Fibroblast of lung (primary cell): ENCODE data around the gene NKX2-1. TPM values are rescaled to one million over a fixed set of nuclear protein-coding genes. Genes with fewer than 3 reads are reported as not detected.

ENCODE experiments used
- DNase-seq, 2 donors: peaks; one replicate each; pipeline versions ENCODE4 v3.0.0 to v3.0.0-alpha.2; 2010; ENCODE audit warnings: low read depth in 2 of 2
- H2AFZ ChIP-seq: 2 replicates; pipeline ENCODE4 v1.5.1; 2012; ENCODE audit warnings: low read length, control low read depth, inconsistent platforms
- H3K27ac ChIP-seq: 2 replicates; pipeline ENCODE4 v1.5.1; 2011; ENCODE audit warnings: low read length, control low read depth; ENCODE audit not compliant: insufficient read depth
- H3K27me3 ChIP-seq: 2 replicates; pipeline ENCODE4 v1.5.1; 2011; ENCODE audit warnings: mild to moderate bottlenecking, low read length; ENCODE audit not compliant: control insufficient read depth, insufficient read depth
- H3K36me3 ChIP-seq: 2 replicates; pipeline ENCODE4 v1.5.1; 2011; ENCODE audit warnings: low read length; ENCODE audit not compliant: control insufficient read depth, insufficient read depth
- H3K4me1 ChIP-seq: 2 replicates; pipeline ENCODE4 v1.5.1; 2011; ENCODE audit warnings: low read length; ENCODE audit not compliant: control insufficient read depth, insufficient read depth; ENCODE audit errors: extremely low read depth
- H3K4me2 ChIP-seq: 2 replicates; pipeline ENCODE4 v1.5.1; 2011; ENCODE audit warnings: low read length, control low read depth; ENCODE audit not compliant: insufficient read depth; ENCODE audit errors: extremely low read depth
- H3K4me3 ChIP-seq, 4 experiments: fragments of 200-600 bp in 1 of 4; sonication (generic) in 1 of 4; replicated peaks in 1 of 4; 2 replicates each; pipeline ENCODE4 v1.5.1; 2011 to 2016; ENCODE audit warnings: low read length in 4 of 4, low read depth in 3 of 4, mild to moderate bottlenecking in 3 of 4, control low read depth in 2 of 4, inconsistent platforms in 1 of 4, mixed read lengths in 1 of 4; ENCODE audit not compliant: insufficient read depth in 1 of 4; ENCODE audit errors: control extremely low read depth in 1 of 4
- H3K79me2 ChIP-seq: 2 replicates; pipeline ENCODE4 v1.5.1; 2012; ENCODE audit warnings: mild to moderate bottlenecking, low read length, inconsistent platforms; ENCODE audit not compliant: control insufficient read depth, insufficient read depth
- H3K9ac ChIP-seq: 2 replicates; pipeline ENCODE4 v1.5.1; 2011; ENCODE audit warnings: mild to moderate bottlenecking, low read length, control low read depth; ENCODE audit not compliant: insufficient read depth
- H3K9me3 ChIP-seq: 2 replicates; pipeline ENCODE4 v1.5.1; 2012; ENCODE audit warnings: low read depth, low read length; ENCODE audit not compliant: control insufficient read depth, insufficient read depth
- H4K20me1 ChIP-seq: 2 replicates; pipeline ENCODE4 v1.5.1; 2011; ENCODE audit warnings: low read length; ENCODE audit not compliant: control insufficient read depth, insufficient read depth; ENCODE audit errors: extremely low read depth
- EZH2 ChIP-seq: IDR thresholded peaks from 2 replicates; pipeline ENCODE4 v1.5.1; 2012; ENCODE audit warnings: low read length, control low read depth, mild to moderate bottlenecking; ENCODE audit errors: missing control alignments
- polyA plus RNA-seq, 2 donors: library from polyadenylated mRNA; depleted of rRNA in 1 of 2; stranded (reverse) in 1 of 2; unstranded in 1 of 2; fragments of >200 nt; gene quantifications; 2 replicates each; pipeline ENCODE4 v1.2.1, GENCODE V29; 2011 to 2012; ENCODE audit warnings: missing spikeins in 1 of 2
- total RNA-seq: library from RNA; depleted of rRNA; stranded (reverse); fragments of >200 nt; gene quantifications from 2 replicates; pipeline ENCODE4 v1.2.1, GENCODE V29; 2014
- TF ChIP-seq, protein P1 (sequence below), 2 donors: IDR thresholded peaks in 1 of 2; conservative IDR thresholded peaks in 1 of 2; 1 replicate in 1 of 2; 2 replicates in 1 of 2; pipeline ENCODE4 v1.5.1; 2011 to 2012; ENCODE audit warnings: low read length in 2 of 2, control low read depth in 1 of 2, inconsistent platforms in 1 of 2, low read depth in 1 of 2, mild to moderate bottlenecking in 1 of 2

The NKX2-1 gene
- total and polyA plus RNA-seq, 2 donors (not counting 1 experiment from before 2014, with no cell fraction given): not detected

GRCh38 chr14:36510078-36510799 is 9.8 kb downstream of the NKX2-1 start:
- H2AFZ ChIP-seq: no peak overlapping the region
- no peaks in the 10 kb centered on the region for H3K9me3 ChIP-seq
- no peak overlapping the region for H3K9ac ChIP-seq
- H3K4me3 ChIP-seq: no peak overlapping the region
- H3K27me3 ChIP-seq: peaks cover 77% of the 10 kb centered on the region
- no peaks in the 10 kb centered on the region for H3K4me1 ChIP-seq
- TF ChIP-seq, protein P1, sequence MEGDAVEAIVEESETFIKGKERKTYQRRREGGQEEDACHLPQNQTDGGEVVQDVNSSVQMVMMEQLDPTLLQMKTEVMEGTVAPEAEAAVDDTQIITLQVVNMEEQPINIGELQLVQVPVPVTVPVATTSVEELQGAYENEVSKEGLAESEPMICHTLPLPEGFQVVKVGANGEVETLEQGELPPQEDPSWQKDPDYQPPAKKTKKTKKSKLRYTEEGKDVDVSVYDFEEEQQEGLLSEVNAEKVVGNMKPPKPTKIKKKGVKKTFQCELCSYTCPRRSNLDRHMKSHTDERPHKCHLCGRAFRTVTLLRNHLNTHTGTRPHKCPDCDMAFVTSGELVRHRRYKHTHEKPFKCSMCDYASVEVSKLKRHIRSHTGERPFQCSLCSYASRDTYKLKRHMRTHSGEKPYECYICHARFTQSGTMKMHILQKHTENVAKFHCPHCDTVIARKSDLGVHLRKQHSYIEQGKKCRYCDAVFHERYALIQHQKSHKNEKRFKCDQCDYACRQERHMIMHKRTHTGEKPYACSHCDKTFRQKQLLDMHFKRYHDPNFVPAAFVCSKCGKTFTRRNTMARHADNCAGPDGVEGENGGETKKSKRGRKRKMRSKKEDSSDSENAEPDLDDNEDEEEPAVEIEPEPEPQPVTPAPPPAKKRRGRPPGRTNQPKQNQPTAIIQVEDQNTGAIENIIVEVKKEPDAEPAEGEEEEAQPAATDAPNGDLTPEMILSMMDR (conservative IDR thresholded peaks at IDR 0.05 in 1 of 2, IDR thresholded peaks at IDR 0.05 in 1 of 2; ENCODE audit: low read depth in 1 of 2, low read length in 2 of 2): no peak
- TF ChIP-seq EZH2: peak; percentile 21
- no peaks in the 10 kb centered on the region for H4K20me1 ChIP-seq
- H3K36me3 ChIP-seq: no peaks in the 10 kb centered on the region
- DNase-seq: peak in 1 of 2 donors; percentile 59
- H3K79me2 ChIP-seq: no peaks in the 10 kb centered on the region
- no peak overlapping the region for H3K4me2 ChIP-seq
- no peak overlapping the region for H3K27ac ChIP-seq

DNA sequence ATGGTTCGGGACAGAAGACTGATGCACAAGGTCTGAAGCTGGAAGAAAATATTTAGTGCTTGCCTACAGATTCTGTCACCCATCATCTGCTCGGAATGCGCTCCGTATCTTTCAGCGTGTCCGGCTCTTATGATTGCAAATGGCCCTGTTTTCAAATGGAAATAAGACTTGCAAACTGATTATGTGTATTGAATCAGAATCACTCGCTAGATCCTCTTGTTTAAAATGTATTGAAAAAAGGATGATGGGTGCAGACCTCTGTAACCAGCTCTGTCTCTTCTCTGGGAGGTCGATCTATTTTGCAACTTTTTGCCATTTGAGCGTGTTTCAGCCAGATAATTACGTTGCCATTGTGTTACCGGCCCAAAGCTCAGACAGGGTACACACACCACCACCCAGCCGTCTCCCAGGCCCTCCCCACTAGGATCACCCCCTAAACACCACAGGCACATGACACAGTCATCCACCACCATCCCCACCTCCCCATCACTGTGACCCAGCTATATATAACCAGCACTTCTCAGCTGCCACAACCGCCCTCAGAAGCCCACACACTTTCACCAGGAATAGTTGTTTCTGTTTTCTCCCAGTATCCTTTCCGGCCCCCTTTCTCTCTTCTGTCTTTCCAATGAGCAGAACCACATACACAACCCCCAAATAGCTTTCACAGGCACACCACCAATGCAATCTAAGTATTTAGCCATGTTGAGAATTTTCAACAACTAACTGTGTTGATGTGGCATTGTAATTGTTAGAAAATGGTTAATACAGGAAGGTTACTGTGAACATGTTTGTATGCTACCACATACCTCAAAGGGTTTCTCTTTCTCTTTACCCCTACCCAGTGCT is 10.7 kb downstream of the NKX2-1 start:
- Histone ChIP-seq H3K4me2 (no peak overlapping the region), H3K27me3 (peaks cover 77% of the 10 kb centered on the region)
- no peak for DNase-seq

More for the DNA sequence above, 10.7 kb downstream of the NKX2-1 start:
- Histone ChIP-seq H3K36me3 (no peaks in the 10 kb centered on the region), H4K20me1 (no peaks in the 10 kb centered on the region), H3K27ac (no peak overlapping the region), H2AFZ (no peak overlapping the region), H3K79me2 (no peaks in the 10 kb centered on the region), H3K4me1 (no peaks in the 10 kb centered on the region), H3K9ac (no peak overlapping the region), H3K9me3 (no peaks in the 10 kb centered on the region), H3K4me3 (no peak overlapping the region)
- no peak for TF ChIP-seq EZH2
- TF ChIP-seq, protein P1 (conservative IDR thresholded peaks at IDR 0.05 in 1 of 2, IDR thresholded peaks at IDR 0.05 in 1 of 2; ENCODE audit: low read depth in 1 of 2, low read length in 2 of 2): no peak
